ENCODE results near the gene PCNX1. TPM values are rescaled to one million over a fixed set of nuclear protein-coding genes. Genes with fewer than 3 reads are reported as not detected.
A peak's percentile ranks its signal among the peaks of the same experiment; 100 is the strongest.

PCNX1 gene
- total RNA-seq, 1 experiment from 2014 or later: 32.7 TPM

DNA sequence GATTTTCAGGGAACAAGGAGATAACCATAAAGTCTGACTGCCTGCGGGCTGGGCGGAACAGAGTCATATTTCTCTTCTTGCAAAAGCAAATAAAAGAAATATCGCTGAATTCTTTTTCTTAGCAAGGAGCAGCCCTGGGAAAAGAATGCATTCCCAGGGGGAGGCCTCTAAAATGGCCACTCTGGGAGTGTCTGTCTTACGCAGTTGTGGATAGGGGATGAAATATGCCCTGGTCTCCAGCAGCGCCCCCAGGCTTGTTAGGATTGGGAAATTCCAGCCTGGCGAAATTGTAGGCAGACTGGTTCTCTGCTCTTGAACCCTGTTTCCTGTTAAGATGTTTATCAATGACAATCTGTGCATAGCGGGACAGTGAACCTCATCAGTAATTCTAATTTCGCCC is 40.5 kb downstream of the PCNX1 start:
- Histone ChIP-seq H3K4me1 (no peaks in the 10 kb centered on the region), H3K9me3 (replicated peaks) (peaks cover 4% of the 10 kb centered on the region; the same call in 1 of the 2 replicates), H3K27me3 (no peaks in the 10 kb centered on the region), H3K36me3 (peaks cover 34% of the 10 kb centered on the region), H3K27ac (no peak overlapping the region), H3K4me3 (no peak overlapping the region)
- peak in 1 of 2 experiments; percentile 3 for DNase-seq

DNA sequence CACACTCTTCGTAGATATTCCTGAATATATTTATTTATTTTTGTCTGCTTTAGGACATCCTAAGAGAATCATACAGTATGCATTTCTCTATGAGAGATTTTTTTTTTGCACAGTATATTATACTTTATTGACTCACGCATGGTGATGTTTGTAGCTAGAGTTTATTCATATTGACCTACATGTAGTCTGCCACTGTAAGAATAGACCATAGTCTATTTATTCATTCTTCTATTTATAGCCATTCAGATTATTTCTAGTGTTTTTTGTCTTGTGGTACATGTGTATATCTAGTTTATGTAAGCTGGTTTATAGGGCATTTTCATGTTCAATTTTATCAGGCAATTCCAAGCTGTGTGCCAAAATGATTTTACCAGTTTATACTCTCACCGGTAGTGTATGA is 45.2 kb downstream of the PCNX1 start:
- H3K9me3 ChIP-seq (replicated peaks): peaks cover 4% of the 10 kb centered on the region; the same call in 1 of the 2 replicates
- no peaks in the 10 kb centered on the region for H3K4me1 ChIP-seq
- H3K4me3 ChIP-seq: no peak overlapping the region
- H3K27me3 ChIP-seq: no peaks in the 10 kb centered on the region
- H3K36me3 ChIP-seq: peaks cover 23% of the 10 kb centered on the region
- no peak for DNase-seq
- no peak overlapping the region for H3K27ac ChIP-seq

DNA sequence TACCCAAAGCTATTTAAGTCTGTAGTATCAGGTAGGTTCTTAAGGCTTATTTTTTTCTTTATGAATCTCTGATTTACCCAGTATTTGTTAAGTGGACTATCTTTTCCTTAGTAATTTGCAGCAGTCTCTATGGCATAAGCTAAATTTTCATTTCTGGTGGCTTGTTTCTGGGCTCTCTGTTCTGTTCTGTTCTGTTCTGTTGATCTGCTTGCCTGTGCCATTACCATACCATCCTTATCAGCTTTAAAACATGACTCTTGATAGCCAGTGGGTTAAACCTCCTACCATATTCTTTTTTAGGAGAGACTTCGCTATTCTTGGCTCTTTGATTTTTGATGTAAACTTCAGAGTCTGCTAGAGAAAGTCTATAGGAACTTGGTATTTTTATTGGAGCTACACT is 46.8 kb downstream of the PCNX1 start:
- Histone ChIP-seq H3K4me1 (no peaks in the 10 kb centered on the region), H3K36me3 (peaks cover 19% of the 10 kb centered on the region), H3K27me3 (no peaks in the 10 kb centered on the region), H3K27ac (no peak overlapping the region), H3K4me3 (no peak overlapping the region), H3K9me3 (replicated peaks) (no peaks in the 10 kb centered on the region)
- DNase-seq: no peak

DNA sequence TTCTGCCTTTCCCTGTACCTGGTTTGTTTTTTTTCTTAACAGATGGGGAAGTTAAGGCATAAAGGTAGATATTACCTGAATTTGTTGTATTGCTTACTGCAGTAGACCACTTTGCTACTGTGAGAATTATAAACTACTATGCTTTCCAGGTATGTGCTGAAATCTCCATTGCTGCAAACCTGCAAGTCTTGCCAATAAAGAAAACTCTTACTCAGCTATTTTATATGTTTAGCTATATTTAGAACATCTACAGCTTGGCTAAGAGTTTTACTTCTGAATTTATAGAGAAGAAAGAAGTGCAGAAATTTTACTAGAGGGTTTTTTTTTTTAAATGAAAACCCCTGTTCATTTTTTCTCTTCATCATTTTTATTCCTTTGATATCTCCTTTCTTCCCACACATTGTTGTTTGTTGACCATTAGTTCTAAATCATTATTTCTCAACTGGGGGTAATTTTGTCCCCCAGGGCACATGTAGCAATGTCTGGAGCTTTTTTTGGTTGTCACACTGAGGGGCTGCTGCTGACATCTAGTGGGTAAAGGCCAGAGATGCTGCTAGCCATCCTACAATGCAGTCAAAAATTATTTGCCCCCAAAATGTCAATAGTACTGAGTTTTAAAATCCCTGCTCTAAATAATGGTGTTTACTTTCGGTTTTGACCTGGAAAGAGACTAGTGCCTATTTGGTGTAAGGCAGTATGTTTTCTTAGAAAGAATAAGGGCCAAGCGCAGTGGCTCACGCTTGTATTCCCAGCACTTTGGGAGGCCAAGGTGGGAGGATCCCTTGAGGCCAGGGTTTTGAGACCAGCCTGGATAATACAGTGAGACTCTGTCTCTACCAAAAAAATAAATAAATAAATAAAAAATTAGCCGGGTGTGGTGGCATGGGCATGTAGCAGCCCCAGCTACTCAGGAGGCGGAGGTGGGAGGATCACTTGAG is 48.6 kb downstream of the PCNX1 start:
- no peaks in the 10 kb centered on the region for H3K27me3 ChIP-seq
- H3K36me3 ChIP-seq: peaks cover 3% of the 10 kb centered on the region
- H3K4me3 ChIP-seq: no peak overlapping the region
- H3K9me3 ChIP-seq (replicated peaks): no peaks in the 10 kb centered on the region
- H3K27ac ChIP-seq: no peak overlapping the region
- no peaks in the 10 kb centered on the region for H3K4me1 ChIP-seq
- DNase-seq: peak in 1 of 2 experiments; percentile 42

DNA sequence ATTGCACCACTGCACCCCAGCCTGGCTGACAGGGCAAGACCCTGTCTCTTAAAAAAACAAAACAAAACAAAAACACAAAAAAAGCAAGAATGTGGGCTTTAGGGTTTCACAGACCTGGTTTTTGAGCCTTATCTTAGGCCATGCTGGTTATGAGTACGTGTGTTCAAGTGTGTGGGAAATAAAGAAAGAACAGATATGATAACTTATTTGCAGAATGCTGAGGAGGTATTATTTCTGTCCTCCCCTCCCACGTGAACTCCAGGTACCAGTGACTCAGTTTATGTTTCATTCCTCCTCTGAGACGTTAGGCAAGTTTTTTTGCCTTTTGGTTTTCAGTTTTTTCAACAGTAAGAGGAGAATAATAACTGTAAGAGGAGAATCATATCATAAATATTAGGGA is 49.3 kb downstream of the PCNX1 start:
- Histone ChIP-seq H3K27me3 (no peaks in the 10 kb centered on the region), H3K36me3 (no peaks in the 10 kb centered on the region; the same call in 1 of the 2 replicates), H3K4me1 (no peaks in the 10 kb centered on the region), H3K27ac (no peak overlapping the region), H3K9me3 (replicated peaks) (no peaks in the 10 kb centered on the region), H3K4me3 (no peak overlapping the region)
- no peak for DNase-seq

DNA sequence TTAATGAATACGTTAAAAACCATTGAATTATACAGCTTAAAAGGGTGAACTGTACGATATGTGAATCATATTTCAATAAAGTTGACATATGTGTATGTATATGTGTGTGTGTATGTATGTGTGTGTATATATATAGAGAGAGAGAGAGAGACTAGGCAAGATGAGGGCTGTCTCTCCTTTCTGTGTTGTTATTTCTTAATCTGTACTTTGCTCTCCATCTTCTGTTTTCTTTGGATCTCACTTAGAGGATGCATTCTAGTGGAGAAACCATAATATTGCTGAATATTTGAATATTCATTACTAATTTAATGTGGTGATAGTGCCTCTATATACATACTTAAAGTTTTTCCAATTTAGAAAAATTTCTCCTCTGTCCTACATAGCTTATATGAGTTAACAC is 50.5 kb downstream of the PCNX1 start:
- Histone ChIP-seq H3K9me3 (replicated peaks) (no peaks in the 10 kb centered on the region), H3K27ac (no peak overlapping the region), H3K4me1 (no peaks in the 10 kb centered on the region), H3K27me3 (no peaks in the 10 kb centered on the region), H3K36me3 (no peaks in the 10 kb centered on the region), H3K4me3 (no peak overlapping the region)
- no peak for DNase-seq

DNA sequence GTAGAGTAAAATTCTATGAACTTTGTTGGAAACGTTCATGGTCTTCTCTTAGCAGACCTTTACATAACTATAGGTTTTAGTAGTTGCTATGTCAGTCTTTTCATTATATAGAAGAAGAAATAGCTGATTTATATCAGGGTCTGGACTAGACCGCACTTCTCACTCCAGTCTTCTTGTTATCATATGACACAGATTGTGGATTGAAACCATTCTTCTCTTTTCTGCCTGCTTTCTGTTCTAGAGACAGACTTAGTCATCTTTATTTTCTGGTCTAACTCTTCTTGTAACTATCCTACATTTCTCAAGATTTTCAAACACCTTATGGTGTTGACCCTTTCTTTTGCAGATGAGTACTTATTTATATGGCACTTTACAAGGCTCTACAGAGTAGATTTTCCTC is 55.7 kb downstream of the PCNX1 start:
- Histone ChIP-seq H3K27ac (no peak overlapping the region), H3K4me1 (no peaks in the 10 kb centered on the region), H3K27me3 (no peaks in the 10 kb centered on the region), H3K4me3 (no peak overlapping the region), H3K36me3 (peaks cover 5% of the 10 kb centered on the region; the same call in 1 of the 2 replicates), H3K9me3 (replicated peaks) (no peaks in the 10 kb centered on the region)
- no peak for DNase-seq

DNA sequence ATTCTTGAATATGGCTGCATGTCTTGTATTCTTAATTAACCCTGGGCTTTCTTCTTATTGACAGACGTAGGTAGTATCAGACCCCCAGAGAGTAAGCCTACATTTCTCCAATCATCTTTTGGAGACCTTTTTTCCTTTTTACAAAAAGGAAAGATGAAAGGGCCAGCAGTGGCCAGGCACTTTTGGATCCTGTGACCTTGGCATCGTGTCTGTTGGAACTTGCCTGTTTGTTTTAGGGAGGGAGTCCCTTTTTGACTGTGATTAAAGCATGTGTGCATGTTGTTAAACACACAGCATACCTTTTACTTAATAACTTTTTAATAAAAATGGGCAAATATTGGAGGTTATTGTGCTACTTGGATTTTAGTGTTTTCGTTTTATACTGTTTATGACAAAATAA is 57.2 kb downstream of the PCNX1 start:
- H3K27me3 ChIP-seq: no peaks in the 10 kb centered on the region
- no peak for DNase-seq
- H3K36me3 ChIP-seq: peaks cover 5% of the 10 kb centered on the region; the same call in 1 of the 2 replicates
- no peak overlapping the region for H3K4me3 ChIP-seq
- no peaks in the 10 kb centered on the region for H3K4me1 ChIP-seq
- no peaks in the 10 kb centered on the region for H3K9me3 ChIP-seq (replicated peaks)
- no peak overlapping the region for H3K27ac ChIP-seq

DNA sequence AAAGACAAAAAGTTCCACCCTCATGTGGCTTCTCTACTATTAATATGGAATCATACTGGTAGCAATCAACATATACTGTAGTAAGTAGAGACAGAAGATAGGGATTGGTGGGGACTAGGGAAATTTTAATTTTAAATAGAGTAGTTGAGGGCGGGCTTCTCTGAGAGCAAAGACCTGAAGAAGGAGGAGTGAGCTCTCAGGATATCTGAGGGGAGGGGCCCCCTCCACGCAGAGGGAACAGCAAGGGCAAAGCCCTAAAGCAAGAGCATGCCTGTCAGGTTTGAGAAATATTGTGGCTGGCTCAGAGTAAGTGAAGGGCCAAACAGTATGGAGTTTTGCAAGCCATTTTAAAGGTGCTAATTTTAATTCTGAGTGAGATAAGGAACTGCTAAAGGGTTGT is 64.3 kb downstream of the PCNX1 start:
- Histone ChIP-seq H3K27ac (no peak overlapping the region), H3K27me3 (no peaks in the 10 kb centered on the region), H3K9me3 (replicated peaks) (no peaks in the 10 kb centered on the region), H3K36me3 (peaks cover under 1% of the 10 kb centered on the region), H3K4me1 (no peaks in the 10 kb centered on the region), H3K4me3 (no peak overlapping the region)
- DNase-seq: no peak

DNA sequence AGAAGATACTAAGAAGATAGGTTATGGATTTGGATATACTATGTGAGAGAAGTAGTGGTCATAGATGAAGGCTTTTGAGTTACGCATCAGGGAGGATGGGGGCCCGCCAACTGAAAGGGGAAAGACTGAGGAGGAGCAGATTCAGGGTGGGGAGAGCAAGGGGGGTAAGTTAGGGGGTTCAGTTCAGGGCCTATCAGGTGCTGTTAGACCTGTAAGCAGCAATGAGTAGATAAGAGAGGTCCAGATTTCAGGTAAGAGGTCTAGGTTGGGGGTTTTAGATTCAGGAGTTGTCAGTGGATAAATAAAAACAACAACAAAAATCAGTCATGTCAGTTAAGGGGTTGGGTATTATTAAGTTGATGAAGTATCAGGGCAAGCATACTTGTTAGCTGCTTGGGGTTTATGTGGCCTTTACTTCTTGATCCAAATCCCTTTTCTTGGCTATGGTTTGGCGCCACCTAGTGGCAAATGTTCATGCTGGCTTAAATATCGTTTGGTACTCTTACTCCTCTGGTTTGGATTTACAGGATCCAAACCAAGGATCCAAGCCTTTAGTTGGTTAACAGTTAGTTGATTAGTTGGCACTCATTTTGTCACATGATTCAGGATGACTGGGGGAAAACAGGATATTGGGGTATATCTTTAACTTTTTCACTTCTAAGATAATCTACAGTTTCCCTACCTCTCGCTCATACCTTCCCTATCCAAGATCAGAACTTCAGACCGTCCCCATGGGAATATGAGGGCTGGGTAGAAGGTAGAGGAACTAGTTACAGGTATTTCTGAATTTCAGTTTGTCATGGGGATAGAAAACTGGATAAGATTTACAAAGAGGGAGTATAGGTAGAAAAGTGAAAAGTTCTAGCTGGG is 65.1 kb downstream of the PCNX1 start:
- Histone ChIP-seq H3K27me3 (no peaks in the 10 kb centered on the region), H3K4me3 (no peak overlapping the region), H3K36me3 (peaks cover 3% of the 10 kb centered on the region; the same call in 1 of the 2 replicates), H3K4me1 (no peaks in the 10 kb centered on the region), H3K9me3 (replicated peaks) (no peaks in the 10 kb centered on the region), H3K27ac (no peak overlapping the region)
- DNase-seq: peak; percentile 64 to 90

DNA sequence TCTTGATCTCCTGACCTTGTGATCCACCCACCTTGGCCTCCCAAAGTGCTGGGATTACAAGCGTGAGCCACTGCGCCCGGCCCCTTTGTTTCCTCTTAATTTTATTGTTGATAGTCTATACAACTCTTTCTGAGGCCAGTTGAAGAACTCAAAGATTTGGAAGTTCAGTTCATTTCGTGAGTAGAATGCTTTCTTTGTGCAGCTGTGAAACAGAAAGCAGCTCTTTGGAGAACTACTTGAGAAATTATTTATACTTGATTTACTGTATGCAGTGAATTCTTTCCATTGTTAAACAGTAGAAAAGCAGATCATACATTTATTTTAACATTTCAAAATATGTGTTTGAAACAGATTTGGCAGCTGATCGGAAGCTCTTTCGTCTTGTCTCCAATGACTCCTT is 69.3 kb downstream of the PCNX1 start:
- H3K27me3 ChIP-seq: no peaks in the 10 kb centered on the region
- DNase-seq: no peak
- no peak overlapping the region for H3K27ac ChIP-seq
- no peaks in the 10 kb centered on the region for H3K9me3 ChIP-seq (replicated peaks)
- H3K4me1 ChIP-seq: no peaks in the 10 kb centered on the region
- H3K36me3 ChIP-seq: peaks cover 8% of the 10 kb centered on the region
- H3K4me3 ChIP-seq: no peak overlapping the region

DNA sequence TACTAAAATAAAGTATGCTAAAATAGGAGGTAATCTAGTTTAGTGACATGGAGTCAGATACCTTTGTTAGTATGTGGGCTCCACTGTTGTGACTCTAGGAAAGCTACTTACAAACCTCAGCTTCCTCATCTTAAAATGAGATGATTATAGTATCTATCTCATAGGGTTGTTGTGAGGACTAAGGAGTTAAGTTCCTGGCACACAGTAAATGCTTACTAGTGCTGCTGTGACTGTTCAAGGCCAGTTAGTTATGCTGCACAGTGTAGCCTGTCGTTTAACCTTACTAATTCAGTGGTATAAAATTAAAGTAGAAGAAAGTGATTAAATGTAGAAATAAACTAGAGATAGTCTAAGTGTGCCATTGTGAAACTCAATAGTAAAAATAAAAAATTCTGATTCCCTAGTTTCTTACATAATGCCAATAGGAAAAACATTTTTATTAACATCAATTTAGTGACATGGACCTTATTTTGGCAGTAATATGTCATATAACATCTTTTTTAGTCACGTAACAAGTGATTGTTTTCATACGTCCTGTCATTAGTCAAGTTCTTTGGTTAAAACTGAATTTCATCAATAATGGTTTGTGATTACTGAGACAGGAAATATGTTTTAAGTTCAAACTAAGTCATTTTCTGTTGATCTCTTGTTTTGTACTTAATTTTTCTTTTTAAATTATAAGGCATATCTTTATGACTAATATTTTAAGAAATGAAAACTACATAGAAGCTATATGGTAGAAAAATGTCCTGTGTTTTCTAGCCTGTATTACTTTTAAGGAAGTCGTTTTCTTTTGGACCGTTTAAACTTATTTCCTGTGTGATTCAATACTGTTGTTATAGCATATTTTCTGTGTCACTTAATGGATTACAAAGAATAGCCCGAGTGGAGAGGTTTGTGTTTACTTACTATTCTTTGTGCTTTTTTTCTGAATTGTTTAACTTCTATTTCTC is 74.0 kb downstream of the PCNX1 start:
- H3K4me3 ChIP-seq: no peak overlapping the region
- H3K9me3 ChIP-seq (replicated peaks): no peaks in the 10 kb centered on the region
- DNase-seq: no peak
- H3K36me3 ChIP-seq: peaks cover 8% of the 10 kb centered on the region
- no peak overlapping the region for H3K27ac ChIP-seq
- no peaks in the 10 kb centered on the region for H3K27me3 ChIP-seq
- no peaks in the 10 kb centered on the region for H3K4me1 ChIP-seq

DNA sequence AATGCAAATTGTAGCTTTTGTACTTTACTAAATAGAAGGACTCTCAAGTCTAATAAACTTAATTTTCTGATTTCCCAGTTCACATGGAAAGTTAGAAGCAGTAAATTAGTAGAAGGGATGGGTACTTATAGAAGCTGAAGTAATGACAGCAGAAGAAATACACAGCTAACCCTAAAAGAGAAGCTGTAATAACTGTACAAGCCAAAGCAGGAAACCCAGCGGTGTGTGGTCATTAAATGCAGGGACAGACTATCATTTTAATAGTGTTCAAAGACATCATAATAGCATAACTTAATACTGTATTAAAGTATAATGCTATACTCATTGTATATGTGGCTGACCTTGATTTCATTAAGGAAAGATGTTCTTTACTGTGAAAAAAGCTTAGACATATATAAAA is 74.9 kb downstream of the PCNX1 start:
- Histone ChIP-seq H3K27ac (no peak overlapping the region), H3K9me3 (replicated peaks) (no peaks in the 10 kb centered on the region), H3K4me1 (no peaks in the 10 kb centered on the region), H3K27me3 (no peaks in the 10 kb centered on the region), H3K4me3 (no peak overlapping the region), H3K36me3 (peaks cover 5% of the 10 kb centered on the region)
- DNase-seq: no peak

DNA sequence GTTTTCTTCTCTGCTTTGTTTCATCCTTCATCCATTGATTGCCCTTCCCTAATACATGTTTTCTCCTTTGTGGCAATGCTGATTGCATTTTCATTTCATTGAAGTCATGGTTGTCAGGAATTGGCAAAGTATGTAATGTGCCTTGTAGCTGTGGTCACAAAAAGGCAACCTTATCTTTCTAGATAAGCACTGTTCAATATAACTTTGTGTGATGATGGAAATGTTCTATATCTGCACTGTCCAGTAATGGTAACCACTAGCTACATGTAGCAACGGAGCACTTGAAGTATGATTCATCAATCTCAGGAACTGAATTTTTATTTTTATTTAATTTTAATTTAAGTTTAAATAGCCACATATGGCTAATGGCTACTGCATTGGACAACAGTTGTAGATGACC is 79.8 kb downstream of the PCNX1 start:
- H3K36me3 ChIP-seq: 0 out of 2 replicates have a peak, but pooled peaks cover 7% of the 10 kb centered on the region
- H3K4me1 ChIP-seq: no peaks in the 10 kb centered on the region
- H3K4me3 ChIP-seq: no peak overlapping the region
- DNase-seq: no peak
- H3K27ac ChIP-seq: no peak overlapping the region
- no peaks in the 10 kb centered on the region for H3K9me3 ChIP-seq (replicated peaks)
- H3K27me3 ChIP-seq: no peaks in the 10 kb centered on the region
